SK-N-SH (cell line): ENCODE data around the gene CCDC88C. TPM values are rescaled to one million over a fixed set of nuclear protein-coding genes. Genes with fewer than 3 reads are reported as not detected.

Source experiments
- CTCF ChIA-PET: fragments of 300-600, 350-600 bp; formaldehyde crosslinking; extraction: SDS; loops from one replicate; lab custom pipeline; 2021; lab: Yijun Ruan, JAX
- POLR2A ChIA-PET: fragments of 350-600 bp; sonication (Branson Sonifier 250); formaldehyde crosslinking; extraction: SDS; loops from one replicate; lab custom pipeline; 2020; ENCODE audit warnings: antibody characterized with exemption, inconsistent platforms; lab: Yijun Ruan, JAX
- DNase-seq: peaks from one replicate; pipeline ENCODE4 v3.0.0; 2012
- H2AFZ ChIP-seq: fragments of 200-600 bp; sonication (generic); 2 replicates; pipeline ENCODE4 v1.8.1; 2016; ENCODE audit warnings: antibody characterized with exemption, mild to moderate bottlenecking, low read depth
- H3F3A ChIP-seq: fragments of 200-600 bp; sonication (generic); replicated peaks from 2 replicates; pipeline ENCODE3; 2016; ENCODE audit warnings: antibody characterized with exemption, mild to moderate bottlenecking; ENCODE audit not compliant: insufficient read depth
- H3K27ac ChIP-seq, 2 experiments: fragments of 200-500 bp in 1 of 2; fragments of 200-600 bp in 1 of 2; sonication (Bioruptor generic) in 1 of 2; sonication (generic), shearing (Covaris generic) in 1 of 2; 2 replicates each; pipeline versions ENCODE4 v1.5.1 to v1.6.1; 2014 to 2016; ENCODE audit warnings: low read depth in 2 of 2, inconsistent platforms in 1 of 2, low read length in 1 of 2, mild to moderate bottlenecking in 1 of 2, mixed read lengths in 1 of 2
- H3K27me3 ChIP-seq: fragments of 200-600 bp; sonication (generic), shearing (Covaris generic); 2 replicates; pipeline ENCODE4 v1.6.1; 2016; ENCODE audit warnings: mixed run types; ENCODE audit not compliant: insufficient read depth
- H3K36me3 ChIP-seq, 2 experiments: fragments of 200-500 bp in 1 of 2; fragments of 200-600 bp in 1 of 2; sonication (Bioruptor generic) in 1 of 2; sonication (generic) in 1 of 2; replicated peaks in 1 of 2; 2 replicates each; pipeline versions ENCODE3 to v1.5.1; 2014 to 2016; ENCODE audit warnings: low read length in 1 of 2, mild to moderate bottlenecking in 1 of 2; ENCODE audit not compliant: insufficient read depth in 2 of 2, control insufficient read depth in 1 of 2
- H3K4me1 ChIP-seq, 2 experiments: fragments of 200-500 bp in 1 of 2; fragments of 200-600 bp in 1 of 2; sonication (Bioruptor generic) in 1 of 2; sonication (generic), shearing (Covaris generic) in 1 of 2; 2 replicates each; pipeline versions ENCODE4 v1.5.1 to v1.6.1; 2014 to 2016; ENCODE audit warnings: low read depth in 1 of 2, low read length in 1 of 2, mixed run types in 1 of 2; ENCODE audit not compliant: insufficient read depth in 2 of 2, control insufficient read depth in 1 of 2
- H3K4me2 ChIP-seq: fragments of 200-600 bp; sonication (generic), shearing (Covaris generic); 2 replicates; pipeline ENCODE4 v1.6.1; 2017; ENCODE audit warnings: mixed run types
- H3K4me3 ChIP-seq, 2 experiments: fragments of 200-500 bp in 1 of 2; fragments of 200-600 bp in 1 of 2; sonication (Bioruptor generic) in 1 of 2; sonication (generic), shearing (Covaris generic) in 1 of 2; 2 replicates each; pipeline versions ENCODE4 v1.5.1 to v1.8.1; 2014 to 2016; ENCODE audit warnings: low read depth in 2 of 2, inconsistent platforms in 1 of 2, low read length in 1 of 2, mild to moderate bottlenecking in 1 of 2, mixed read lengths in 1 of 2, moderate library complexity in 1 of 2
- H3K79me2 ChIP-seq: fragments of 200-600 bp; sonication (generic); 2 replicates; pipeline ENCODE4 v1.8.1; 2017; ENCODE audit warnings: mild to moderate bottlenecking; ENCODE audit not compliant: insufficient read depth
- H3K9ac ChIP-seq: fragments of 200-600 bp; sonication (generic); 2 replicates; pipeline ENCODE4 v1.6.1; 2017; ENCODE audit warnings: mixed run types
- H3K9me2 ChIP-seq: fragments of 200-600 bp; sonication (generic); 2 replicates; pipeline ENCODE4 v1.6.1; 2017; ENCODE audit warnings: mixed run types
- H3K9me3 ChIP-seq: fragments of 200-600 bp; sonication (generic); 2 replicates; pipeline ENCODE4 v1.6.1; 2017; ENCODE audit warnings: mixed run types, mild to moderate bottlenecking, moderate library complexity
- H4K20me1 ChIP-seq: fragments of 200-600 bp; sonication (generic); 2 replicates; pipeline ENCODE4 v1.6.1; 2017; ENCODE audit warnings: mild to moderate bottlenecking, mixed run types; ENCODE audit not compliant: insufficient read depth
- ELF1 ChIP-seq: IDR thresholded peaks from 2 replicates; pipeline ENCODE4 v1.4.0; 2012
- EP300 ChIP-seq, 2 experiments: IDR thresholded peaks; 2 replicates each; pipeline versions ENCODE4 v1.4.0 to v1.6.1; 2012; ENCODE audit warnings: borderline replicate concordance in 1 of 2, low read depth in 1 of 2, low read length in 1 of 2
- EZH2phosphoT487 ChIP-seq: fragments of 200-600 bp; sonication (generic); IDR thresholded peaks from 2 replicates; pipeline ENCODE4 v1.6.1; 2017; ENCODE audit warnings: low read depth, mixed run types, mild to moderate bottlenecking, antibody characterized with exemption, moderate library complexity, borderline replicate concordance
- FOSL2 ChIP-seq: IDR thresholded peaks from 2 replicates; pipeline ENCODE4 v1.4.0; 2012; ENCODE audit warnings: low read depth, mild to moderate bottlenecking, moderate library complexity, borderline replicate concordance
- FOXJ3 ChIP-seq: sonication (generic); formaldehyde crosslinking; IDR thresholded peaks from 2 replicates; pipeline ENCODE4 v1.5.1; 2020; ENCODE audit warnings: mild to moderate bottlenecking, missing genetic modification reagents
- FOXM1 ChIP-seq: IDR thresholded peaks from 2 replicates; pipeline ENCODE4 v1.4.0; 2012; ENCODE audit warnings: low read depth, mild to moderate bottlenecking
- GABPA ChIP-seq: IDR thresholded peaks from 2 replicates; pipeline ENCODE4 v1.4.0; 2012; ENCODE audit warnings: low read depth, mild to moderate bottlenecking
- GATA2 ChIP-seq: sonication (generic); formaldehyde crosslinking; IDR thresholded peaks from 2 replicates; pipeline ENCODE4 v1.5.0; 2020; ENCODE audit warnings: mild to moderate bottlenecking, missing genetic modification reagents
- JUND ChIP-seq: IDR thresholded peaks from 2 replicates; pipeline ENCODE4 v1.4.0; 2012
- MAX ChIP-seq: IDR thresholded peaks from 2 replicates; pipeline ENCODE4 v1.4.0; 2012; ENCODE audit warnings: low read depth
- RAD21 ChIP-seq: IDR thresholded peaks from 2 replicates; pipeline ENCODE4 v1.6.1; 2012; ENCODE audit warnings: mild to moderate bottlenecking, low read length
- RFX5 ChIP-seq: IDR thresholded peaks from 2 replicates; pipeline ENCODE4 v1.6.1; 2012; ENCODE audit warnings: mild to moderate bottlenecking, improper control_type of control experiment, low read length
- SIN3A ChIP-seq: IDR thresholded peaks from 2 replicates; pipeline ENCODE4 v1.6.1; 2012; ENCODE audit warnings: low read depth, mild to moderate bottlenecking, low read length, moderate library complexity, borderline replicate concordance
- SMC3 ChIP-seq: IDR thresholded peaks from 2 replicates; pipeline ENCODE4 v1.6.1; 2012; ENCODE audit warnings: low read depth, low read length, improper control_type of control experiment
- TCF12 ChIP-seq: IDR thresholded peaks from 2 replicates; pipeline ENCODE4 v1.4.0; 2012
- TEAD4 ChIP-seq: IDR thresholded peaks from 2 replicates; pipeline ENCODE4 v1.4.0; 2012; ENCODE audit warnings: mild to moderate bottlenecking, borderline replicate concordance; ENCODE audit not compliant: insufficient read depth
- YY1 ChIP-seq: IDR thresholded peaks from 2 replicates; pipeline ENCODE4 v1.4.0; 2012; ENCODE audit warnings: low read depth, mild to moderate bottlenecking
- WGBS: methylation state at CpG from one replicate; pipeline ENCODE4 v1.1.6; 2017; ENCODE audit warnings: low lambda C conversion rate; 5-methylcytosine and 5-hydroxymethylcytosine counted together
- polyA plus RNA-seq, 3 experiments: library from polyadenylated mRNA; depleted of rRNA; stranded (reverse); fragments of >200 nt; gene quantifications; 2 replicates each; pipeline ENCODE4 v1.2.3, GENCODE V29; 2012
- TF ChIP-seq, protein P1 (sequence below): IDR thresholded peaks from 2 replicates; pipeline ENCODE4 v1.4.0; 2012; ENCODE audit warnings: low read depth, borderline replicate concordance
- TF ChIP-seq, protein P2 (sequence below): IDR thresholded peaks from 2 replicates; pipeline ENCODE4; 2012

CCDC88C gene
- polyA plus RNA-seq, 1 of the 3 experiments (the other 2 are of a cell fraction) = 0.39 TPM

GRCh38 chr14:91337699-91338335 is 79.8 kb downstream of the CCDC88C start:
- Histone ChIP-seq H3K79me2 (no peaks in the 10 kb centered on the region), H3K4me2 (no peak overlapping the region), H4K20me1 (no peaks in the 10 kb centered on the region), H2AFZ (no peak overlapping the region), H3K9me2 (no peaks in the 10 kb centered on the region), H3K9me3 (no peaks in the 10 kb centered on the region), H3K36me3 (no peaks in the 10 kb centered on the region), H3K4me3 (no peak overlapping the region), H3K27me3 (no peaks in the 10 kb centered on the region), H3K9ac (no peak overlapping the region), H3K4me1 (peaks cover 0 to 6% of the 10 kb centered on the region in 2 experiments; a peak in 1 of 4 replicates), H3K27ac (no peak overlapping the region), H3F3A (no peaks in the 10 kb centered on the region)
- WGBS = 82% methylated on average over 20 of the region's 23 CpGs
- ChIA-PET CTCF (interaction anchor here (1.0 to 4.3 kb wide), 4 partner anchors 14 to 81 kb away, joined by 4 to 32 read pairs (median 12); partner anchors contain the start of gene CCDC88C), POLR2A (interaction anchor here (0.6 kb wide), 1 partner anchor 243 kb away, joined by 5 read pairs; no protein-coding TSS in a partner anchor)
- DNase-seq = no peak
- no peak for TF ChIP-seq FOXM1
- no peak for TF ChIP-seq TEAD4
- TF ChIP-seq YY1 = no peak
- TF ChIP-seq, protein P1, sequence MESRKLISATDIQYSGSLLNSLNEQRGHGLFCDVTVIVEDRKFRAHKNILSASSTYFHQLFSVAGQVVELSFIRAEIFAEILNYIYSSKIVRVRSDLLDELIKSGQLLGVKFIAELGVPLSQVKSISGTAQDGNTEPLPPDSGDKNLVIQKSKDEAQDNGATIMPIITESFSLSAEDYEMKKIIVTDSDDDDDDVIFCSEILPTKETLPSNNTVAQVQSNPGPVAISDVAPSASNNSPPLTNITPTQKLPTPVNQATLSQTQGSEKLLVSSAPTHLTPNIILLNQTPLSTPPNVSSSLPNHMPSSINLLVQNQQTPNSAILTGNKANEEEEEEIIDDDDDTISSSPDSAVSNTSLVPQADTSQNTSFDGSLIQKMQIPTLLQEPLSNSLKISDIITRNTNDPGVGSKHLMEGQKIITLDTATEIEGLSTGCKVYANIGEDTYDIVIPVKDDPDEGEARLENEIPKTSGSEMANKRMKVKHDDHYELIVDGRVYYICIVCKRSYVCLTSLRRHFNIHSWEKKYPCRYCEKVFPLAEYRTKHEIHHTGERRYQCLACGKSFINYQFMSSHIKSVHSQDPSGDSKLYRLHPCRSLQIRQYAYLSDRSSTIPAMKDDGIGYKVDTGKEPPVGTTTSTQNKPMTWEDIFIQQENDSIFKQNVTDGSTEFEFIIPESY = no peak
- TF ChIP-seq ELF1 = no peak
- no peak for TF ChIP-seq FOXJ3 (CRISPR knock-in tag)
- no peak for TF ChIP-seq TCF12
- TF ChIP-seq SIN3A = no peak
- no peak for TF ChIP-seq EP300 (IDR thresholded peaks at IDR 0.05; ENCODE audit: borderline replicate concordance in 1 of 2, low read depth in 1 of 2, low read length in 1 of 2)
- no peak for TF ChIP-seq GABPA
- TF ChIP-seq, protein P2, sequence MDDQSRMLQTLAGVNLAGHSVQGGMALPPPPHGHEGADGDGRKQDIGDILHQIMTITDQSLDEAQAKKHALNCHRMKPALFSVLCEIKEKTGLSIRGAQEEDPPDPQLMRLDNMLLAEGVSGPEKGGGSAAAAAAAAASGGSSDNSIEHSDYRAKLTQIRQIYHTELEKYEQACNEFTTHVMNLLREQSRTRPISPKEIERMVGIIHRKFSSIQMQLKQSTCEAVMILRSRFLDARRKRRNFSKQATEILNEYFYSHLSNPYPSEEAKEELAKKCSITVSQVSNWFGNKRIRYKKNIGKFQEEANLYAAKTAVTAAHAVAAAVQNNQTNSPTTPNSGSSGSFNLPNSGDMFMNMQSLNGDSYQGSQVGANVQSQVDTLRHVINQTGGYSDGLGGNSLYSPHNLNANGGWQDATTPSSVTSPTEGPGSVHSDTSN = no peak
- TF ChIP-seq RAD21 = no peak
- TF ChIP-seq RFX5 = no peak
- TF ChIP-seq EZH2phosphoT487 = no peak
- no peak for TF ChIP-seq MAX
- no peak for TF ChIP-seq SMC3
- no peak for TF ChIP-seq GATA2 (CRISPR knock-in tag)
- no peak for TF ChIP-seq FOSL2
- no peak for TF ChIP-seq JUND
